ENCODE data around the gene SARS2. TPM values are rescaled to one million over a fixed set of nuclear protein-coding genes. Genes with fewer than 3 reads are reported as not detected.
"Not testable (repeated sequence)": the region's sequence is repeated elsewhere in the genome, so short reads cannot be mapped to it uniquely, and the experiment has no call there.

SARS2 gene
- total and polyA plus RNA-seq, 11 donors = 9.0 to 29.1 (median 16.7) TPM

GRCh38 chr19:38891771-38892170 lies 38.8 kb downstream of the SARS2 start:
- TF ChIP-seq POLR2A (IDR thresholded peaks at IDR 0.05) (no peak), CTCF (IDR thresholded peaks at IDR 0.05) (no peak)
- Histone ChIP-seq H3K27me3 (no peaks in the 10 kb centered on the region), H3K27ac (peak overlapping the region in 2 of 12 donors; percentile 54 to 57), H3K4me1 (peaks cover 0 to 37% (median 4%) of the 10 kb centered on the region in 12 donors), H3K4me3 (no peak overlapping the region), H3K36me3 (peaks cover 0 to 59% (median 39%) of the 10 kb centered on the region in 9 donors), H3K9me3 (no peaks in the 10 kb centered on the region)
- intact Hi-C loops (cut with DNase I) = loop anchor here in 1 of 10 donors (10.0 kb wide), 1 partner anchor 57 kb away; the partner anchor contains the start of gene ECH1
- DNase-seq (no peak), ATAC-seq (no peak)
- WGBS, 4 donors = 79 to 95% (median 91%) methylated on average over 5 to 6 of the region's 6 CpGs

DNA sequence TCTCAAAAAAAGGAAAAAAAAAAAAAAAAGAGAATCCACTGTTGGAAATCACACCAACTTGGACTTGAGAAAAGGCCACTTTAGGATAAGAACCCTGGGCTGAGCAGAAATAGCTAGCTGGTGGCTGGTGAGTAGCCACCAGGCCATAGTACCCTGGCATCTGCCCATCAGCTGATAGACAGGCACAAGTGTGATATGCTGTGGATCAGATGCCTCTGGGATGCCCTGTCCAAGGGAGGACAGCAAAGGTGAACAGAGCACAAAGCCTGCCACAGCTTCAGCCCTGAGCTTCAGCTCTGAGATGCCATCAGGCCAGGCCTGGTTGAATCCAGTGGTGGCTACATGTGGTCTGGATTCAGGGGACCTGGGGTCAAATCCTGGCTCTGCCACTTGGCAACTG lies 39.9 kb downstream of the SARS2 start:
- TF ChIP-seq CTCF (IDR thresholded peaks at IDR 0.05) (no peak), POLR2A (IDR thresholded peaks at IDR 0.05) (no peak)
- intact Hi-C loops (cut with DNase I) = loop anchor here in 1 of 10 donors (10.0 kb wide), 1 partner anchor 56 kb away; the partner anchor contains the start of gene ECH1
- peak in 3 of 4 donors; percentile 37 to 72 (median 66) for ATAC-seq
- Histone ChIP-seq H3K4me3 (no peak overlapping the region), H3K27me3 (no peaks in the 10 kb centered on the region), H3K27ac (peak overlapping the region in 7 of 12 donors; percentile 8 to 57 (median 26)), H3K36me3 (peaks cover 0 to 59% (median 39%) of the 10 kb centered on the region in 9 donors), H3K9me3 (no peaks in the 10 kb centered on the region), H3K4me1 (peaks cover 0 to 36% (median 5%) of the 10 kb centered on the region in 12 donors)
- DNase-seq = peak in 1 of 5 donors; percentile 60

DNA sequence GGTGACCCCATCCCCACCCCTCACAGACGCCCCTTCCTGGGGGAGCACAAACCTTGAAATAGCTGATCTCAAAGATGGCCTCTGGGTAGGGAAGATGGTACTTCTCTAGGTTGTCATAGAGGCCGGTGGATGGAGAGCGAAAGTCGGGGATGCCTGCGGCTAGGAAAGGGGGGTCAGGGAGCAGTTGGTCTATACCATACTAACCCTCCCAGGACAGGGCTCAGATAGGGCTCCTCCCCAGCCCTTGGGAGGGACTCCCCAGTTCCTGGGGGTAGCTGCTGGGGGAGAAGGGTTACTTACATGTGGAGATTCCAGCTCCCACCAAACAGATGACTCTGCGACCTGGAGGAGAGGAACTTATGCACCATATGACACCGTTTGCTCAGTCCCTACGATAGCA lies 40.8 kb downstream of the SARS2 start:
- intact Hi-C loops (cut with DNase I) = loop anchor here in 1 of 10 donors (10.0 kb wide), 1 partner anchor 55 kb away; the partner anchor contains the start of gene ECH1
- TF ChIP-seq POLR2A (IDR thresholded peaks at IDR 0.05) (no peak), CTCF (IDR thresholded peaks at IDR 0.05) (no peak)
- DNase-seq = no peak
- Histone ChIP-seq H3K27me3 (no peaks in the 10 kb centered on the region), H3K27ac (peak overlapping the region in 1 of 12 donors; percentile 57), H3K4me3 (no peak overlapping the region), H3K9me3 (no peaks in the 10 kb centered on the region), H3K36me3 (peaks cover 0 to 59% (median 39%) of the 10 kb centered on the region in 9 donors), H3K4me1 (peaks cover 0 to 27% (median 5%) of the 10 kb centered on the region in 12 donors)
- no peak for ATAC-seq
- WGBS, 4 donors = 89 to 96% (median 92%) methylated on average over 6 to 8 of the region's 8 CpGs

DNA sequence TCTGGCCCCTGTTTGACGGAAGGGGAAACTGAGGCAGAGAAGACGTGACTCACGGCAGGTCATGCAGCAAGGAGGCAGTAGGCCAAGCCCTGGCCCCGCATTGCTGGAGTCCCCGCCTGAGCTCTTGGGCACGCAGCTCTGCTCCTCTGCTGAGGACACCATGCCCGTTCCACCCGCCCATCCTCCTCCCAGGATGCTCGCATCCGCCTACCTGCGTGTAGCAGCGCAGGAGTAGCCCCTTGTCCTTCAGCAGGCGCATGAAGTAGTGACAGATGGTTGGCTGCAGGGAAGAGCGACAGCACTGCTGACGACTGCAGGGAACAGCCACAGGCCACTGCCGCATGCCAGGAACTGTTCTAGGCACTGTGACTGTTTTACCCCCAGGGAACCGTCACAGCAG lies 41.7 kb downstream of the SARS2 start:
- Histone ChIP-seq H3K4me3 (no peak overlapping the region), H3K9me3 (no peaks in the 10 kb centered on the region), H3K36me3 (peaks cover 0 to 59% (median 39%) of the 10 kb centered on the region in 9 donors), H3K27ac (no peak overlapping the region), H3K4me1 (peaks cover 0 to 20% (median 4%) of the 10 kb centered on the region in 12 donors), H3K27me3 (no peaks in the 10 kb centered on the region)
- intact Hi-C loops (cut with DNase I) = no loop called here
- ATAC-seq = no peak
- no peak for DNase-seq
- TF ChIP-seq POLR2A (IDR thresholded peaks at IDR 0.05) = no peak
- no peak for TF ChIP-seq CTCF (IDR thresholded peaks at IDR 0.05)
- 94 to 96% (median 95%) methylated on average over 13 to 17 of the region's 17 CpGs for WGBS, 4 donors

- WGBS, 4 donors = 94 to 100% (median 98%) methylated on average over 3 of the region's 3 CpGs
- peaks cover 0 to 69% (median 59%) of the 10 kb centered on the region in 9 donors for H3K36me3 ChIP-seq
- H3K9me3 ChIP-seq; H3K27me3 ChIP-seq; H3K4me1 ChIP-seq; DNase-seq; H3K4me3 ChIP-seq; intact Hi-C loops (cut with DNase I); H3K27ac ChIP-seq; ATAC-seq: not testable (repeated sequence)
Observed at GRCh38 chr19:38884691-38885090, 45.9 kb downstream of the SARS2 start.

Measured in heart left ventricle (tissue), 16 donors.